Measurements from ENCODE around the gene LIG1. TPM values are rescaled to one million over a fixed set of nuclear protein-coding genes. Genes with fewer than 3 reads are reported as not detected.
"Not testable (repeated sequence)": the region's sequence is repeated elsewhere in the genome, so short reads cannot be mapped to it uniquely, and the experiment has no call there.

Gene LIG1
- total RNA-seq, 2 experiments from 2014 or later = 157 to 221 TPM

DNA sequence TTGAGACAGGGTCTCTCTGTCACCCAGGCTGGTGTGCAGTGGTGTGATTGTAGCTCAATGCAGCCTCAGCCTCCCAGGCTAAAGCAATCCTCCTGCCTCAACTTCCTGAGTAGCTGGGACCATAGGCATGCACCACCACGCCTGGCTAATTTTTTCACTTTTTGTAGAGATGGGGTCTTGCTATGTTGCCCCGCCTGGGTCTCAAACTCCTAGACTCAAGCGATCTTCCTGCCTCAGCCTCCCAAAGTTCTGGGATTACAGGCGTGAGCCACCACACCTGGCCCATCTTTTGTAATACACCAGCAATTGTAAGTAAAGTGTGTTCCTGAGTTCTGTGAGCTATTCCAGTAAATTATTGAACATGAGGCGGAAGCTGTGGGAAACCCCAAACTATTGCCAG lies 66.2 kb downstream of the LIG1 start:
- DNase-seq = no peak
- H3K9me3 Mint-ChIP-seq (ENCODE audit: low read depth) = no peaks in the 10 kb centered on the region
- H3K36me3 Mint-ChIP-seq = no peaks in the 10 kb centered on the region
- CTCF ChIA-PET = interaction anchor here (0.8 to 5.0 kb wide), 4 partner anchors 8 to 140 kb away, joined by 3 to 40 read pairs (median 4); no protein-coding TSS in a partner anchor
- no peak overlapping the region for H3K4me3 Mint-ChIP-seq
- H3K27ac Mint-ChIP-seq = no peak overlapping the region
- peaks cover 2% of the 10 kb centered on the region for H3K4me1 Mint-ChIP-seq
- H3K27me3 Mint-ChIP-seq = no peaks in the 10 kb centered on the region
- no peak for ATAC-seq

DNA sequence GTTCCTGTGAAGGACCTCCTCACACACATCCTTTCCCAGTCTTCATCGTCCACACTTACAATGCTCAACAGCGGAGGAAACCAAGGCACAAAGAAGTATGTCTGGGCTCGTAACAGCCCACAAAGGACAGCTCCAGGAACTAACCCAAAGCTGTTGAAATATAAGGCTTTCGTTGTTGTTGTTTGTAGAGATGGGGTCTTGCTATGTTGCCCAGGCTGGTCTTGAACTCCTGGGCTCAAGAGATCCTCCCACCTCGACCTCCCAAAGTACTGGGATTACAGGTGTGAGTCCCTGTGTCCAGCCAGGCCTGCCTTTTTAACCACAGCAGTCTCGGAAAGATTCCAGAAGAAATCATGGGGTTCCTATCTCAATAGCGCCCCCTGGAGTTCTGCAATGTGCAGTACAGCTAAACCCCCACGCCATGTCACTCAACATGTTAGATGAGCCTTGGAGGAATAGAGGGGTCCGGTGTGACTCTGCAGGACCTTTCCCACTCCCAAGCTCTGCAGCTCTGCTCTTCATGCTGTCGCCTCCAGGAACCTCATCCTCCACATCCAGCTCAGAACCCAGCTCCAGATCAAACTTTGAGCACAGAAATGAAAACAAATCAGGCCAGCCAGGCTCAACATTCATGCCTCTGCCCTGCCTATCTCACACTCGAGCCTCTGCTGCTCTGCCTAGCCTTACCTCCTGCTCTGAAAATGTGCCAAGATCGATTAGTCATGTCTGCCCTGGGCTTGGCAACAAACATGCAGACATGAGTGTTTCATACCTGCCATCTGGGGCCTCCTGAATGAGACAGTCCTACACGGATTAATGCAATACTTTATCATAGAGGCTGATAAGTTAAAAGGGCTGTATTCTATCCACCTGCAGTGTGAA lies 67.0 kb downstream of the LIG1 start:
- no peak overlapping the region for H3K4me3 Mint-ChIP-seq
- H3K27me3 Mint-ChIP-seq = no peaks in the 10 kb centered on the region
- DNase-seq = peak; percentile 53
- peak; percentile 47 for ATAC-seq
- H3K4me1 Mint-ChIP-seq = peaks cover 2% of the 10 kb centered on the region
- CTCF ChIA-PET = interaction anchor here (0.6 to 5.0 kb wide), 14 partner anchors 9 to 1559 kb away, joined by 3 to 40 read pairs (median 4); no protein-coding TSS in a partner anchor
- H3K36me3 Mint-ChIP-seq = no peaks in the 10 kb centered on the region
- H3K9me3 Mint-ChIP-seq (ENCODE audit: low read depth) = no peaks in the 10 kb centered on the region
- no peak overlapping the region for H3K27ac Mint-ChIP-seq

- H3K4me1 Mint-ChIP-seq = peaks cover 5% of the 10 kb centered on the region
- peaks cover 6% of the 10 kb centered on the region for H3K9me3 Mint-ChIP-seq (ENCODE audit: low read depth)
- H3K27me3 Mint-ChIP-seq = peaks cover 3% of the 10 kb centered on the region
- ATAC-seq = no peak
- no peak overlapping the region for H3K4me3 Mint-ChIP-seq
- DNase-seq = no peak
- peaks cover 3% of the 10 kb centered on the region for H3K36me3 Mint-ChIP-seq
- no peak overlapping the region for H3K27ac Mint-ChIP-seq
- CTCF ChIA-PET = no interaction called here
Measured at GRCh38 chr19:48095612-48096175, 74.5 kb downstream of the LIG1 start.

DNA sequence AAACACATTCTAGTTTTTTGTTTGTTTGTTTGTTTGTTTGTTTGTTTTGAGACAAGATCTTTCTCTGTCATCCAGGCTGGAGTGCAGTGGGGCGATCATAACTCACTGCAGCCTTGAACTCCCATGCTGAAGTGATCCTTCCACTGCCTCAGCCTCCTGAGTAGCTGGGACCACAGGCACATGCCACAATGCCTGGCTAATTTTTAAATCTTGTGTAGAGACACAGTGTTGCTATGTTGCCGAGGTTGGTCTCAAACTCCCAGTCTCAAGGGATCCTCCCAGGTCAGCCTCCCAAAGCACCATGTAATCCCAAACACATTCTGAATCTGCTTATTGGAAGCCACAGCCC lies 75.3 kb downstream of the LIG1 start:
- CTCF ChIA-PET = interaction anchor here (0.9 to 1.5 kb wide), 2 partner anchors 8 to 13 kb away, joined by 4 read pairs; no protein-coding TSS in a partner anchor
- Mint-ChIP-seq H3K27ac (no peak overlapping the region), H3K9me3 (ENCODE audit: low read depth) (peaks cover 6% of the 10 kb centered on the region), H3K27me3 (peaks cover 3% of the 10 kb centered on the region), H3K4me3 (no peak overlapping the region), H3K36me3 (peaks cover 3% of the 10 kb centered on the region), H3K4me1 (peaks cover 5% of the 10 kb centered on the region)
- no peak for DNase-seq
- ATAC-seq = no peak

DNA sequence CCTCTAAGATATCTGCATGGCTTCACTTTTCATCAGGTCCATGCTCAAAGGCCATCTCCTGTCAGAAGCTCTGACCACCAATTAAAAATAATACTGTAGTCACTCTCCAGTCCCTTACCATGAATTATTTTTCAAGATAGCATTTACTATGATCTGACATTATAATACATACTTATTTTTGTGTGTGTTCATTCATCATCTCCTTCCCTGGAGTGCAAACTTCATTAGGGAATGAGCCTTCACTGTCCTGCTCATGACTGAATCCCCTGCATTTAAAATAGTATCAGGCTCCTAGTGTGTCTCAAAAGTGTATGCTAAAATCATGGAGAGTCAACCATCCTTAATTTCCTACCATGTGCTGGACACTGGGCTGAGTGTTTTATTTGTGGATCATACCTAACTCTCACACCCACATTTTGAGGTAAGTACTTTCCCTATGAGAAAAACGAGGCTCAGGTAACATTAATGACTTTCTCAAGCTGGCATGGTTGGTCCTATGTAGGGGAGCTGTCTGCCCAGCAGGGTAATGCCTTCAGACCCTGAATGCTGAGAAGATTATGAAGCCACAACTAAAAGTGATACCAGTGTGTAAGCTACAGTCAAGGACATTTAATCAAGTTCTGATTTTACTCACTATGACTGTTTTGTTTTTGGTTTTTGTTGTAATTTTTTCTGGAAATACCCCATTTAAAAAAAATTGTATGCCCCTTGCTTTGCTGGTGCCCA lies 75.9 kb downstream of the LIG1 start:
- DNase-seq (no peak), ATAC-seq (peak; percentile 36)
- Mint-ChIP-seq H3K4me3 (no peak overlapping the region), H3K36me3 (peaks cover 3% of the 10 kb centered on the region), H3K4me1 (peaks cover 5% of the 10 kb centered on the region), H3K27ac (no peak overlapping the region), H3K27me3 (peaks cover 3% of the 10 kb centered on the region), H3K9me3 (ENCODE audit: low read depth) (peaks cover 6% of the 10 kb centered on the region)
- CTCF ChIA-PET = interaction anchor here (0.9 to 1.5 kb wide), 3 partner anchors 8 to 15 kb away, joined by 4 to 6 read pairs (median 4); no protein-coding TSS in a partner anchor

- H3K4me3 Mint-ChIP-seq; H3K9me3 Mint-ChIP-seq (ENCODE audit: low read depth); H3K36me3 Mint-ChIP-seq; H3K4me1 Mint-ChIP-seq; H3K27me3 Mint-ChIP-seq; DNase-seq; H3K27ac Mint-ChIP-seq; ATAC-seq; CTCF ChIA-PET: not testable (repeated sequence)
Measured at GRCh38 chr19:48091111-48091718, 78.9 kb downstream of the LIG1 start.

DNA sequence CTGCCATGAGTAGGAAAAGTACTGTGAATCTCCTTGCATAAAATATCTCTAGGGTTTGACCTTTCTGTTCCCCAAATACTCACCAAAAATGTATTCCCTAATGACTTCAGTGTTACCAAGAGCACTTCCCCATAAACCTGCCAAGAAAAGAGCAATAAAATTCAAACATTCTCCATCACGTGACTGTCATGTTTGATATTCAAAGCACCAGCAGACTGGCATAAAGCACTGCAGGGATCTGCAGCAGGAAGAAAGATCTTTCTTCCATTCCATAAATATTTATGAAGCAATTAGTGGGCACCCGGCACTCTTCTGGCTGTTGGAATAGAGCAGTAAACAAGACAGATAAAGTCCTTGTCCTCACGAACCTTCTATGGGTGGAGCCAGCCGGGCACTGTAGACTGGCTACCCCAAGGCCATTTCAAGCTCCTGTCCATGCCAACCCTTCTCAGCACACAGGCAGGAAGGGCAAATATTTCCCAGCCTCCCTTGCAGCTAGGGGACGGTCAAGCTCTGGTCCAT lies 79.8 kb downstream of the LIG1 start:
- Mint-ChIP-seq H3K9me3 (ENCODE audit: low read depth) (peaks cover 6% of the 10 kb centered on the region), H3K36me3 (peaks cover 3% of the 10 kb centered on the region), H3K4me3 (no peak overlapping the region), H3K27ac (no peak overlapping the region), H3K27me3 (peaks cover 3% of the 10 kb centered on the region), H3K4me1 (peaks cover 5% of the 10 kb centered on the region)
- no peak for ATAC-seq
- CTCF ChIA-PET = no interaction called here
- no peak for DNase-seq

GRCh38 chr19:48088991-48089390 lies 81.2 kb downstream of the LIG1 start:
- H3K36me3 Mint-ChIP-seq = not testable (repeated sequence)
- CTCF ChIA-PET = interaction anchor here (0.6 kb wide), 1 partner anchor 43 kb away, joined by 3 read pairs; no protein-coding TSS in a partner anchor

GRCh38 chr19:48085904-48086864 lies 84.0 kb downstream of the LIG1 start:
- no peak for DNase-seq
- no peaks in the 10 kb centered on the region for H3K36me3 Mint-ChIP-seq

More at GRCh38 chr19:48088991-48089390, 81.2 kb downstream of the LIG1 start:
- not testable (repeated sequence) for H3K4me3 Mint-ChIP-seq; H3K27me3 Mint-ChIP-seq; H3K27ac Mint-ChIP-seq; DNase-seq; ATAC-seq; H3K9me3 Mint-ChIP-seq (ENCODE audit: low read depth); H3K4me1 Mint-ChIP-seq

GRCh38 chr19:48085076-48085475 lies 85.1 kb downstream of the LIG1 start:
- no peak for DNase-seq
- no peak overlapping the region for H3K27ac Mint-ChIP-seq
- CTCF ChIA-PET = no interaction called here
- H3K4me3 Mint-ChIP-seq = no peak overlapping the region
- no peak for ATAC-seq
- H3K9me3 Mint-ChIP-seq (ENCODE audit: low read depth) = no peaks in the 10 kb centered on the region
- H3K36me3 Mint-ChIP-seq = no peaks in the 10 kb centered on the region
- no peaks in the 10 kb centered on the region for H3K4me1 Mint-ChIP-seq
- peaks cover 1% of the 10 kb centered on the region for H3K27me3 Mint-ChIP-seq

More at GRCh38 chr19:48085904-48086864, 84.0 kb downstream of the LIG1 start:
- Mint-ChIP-seq H3K27me3 (no peaks in the 10 kb centered on the region), H3K9me3 (ENCODE audit: low read depth) (no peaks in the 10 kb centered on the region), H3K4me3 (no peak overlapping the region), H3K4me1 (no peaks in the 10 kb centered on the region), H3K27ac (no peak overlapping the region)
- CTCF ChIA-PET = interaction anchor here (0.8 to 1.0 kb wide), 2 partner anchors 17 to 21 kb away, joined by 3 read pairs; no protein-coding TSS in a partner anchor
- ATAC-seq = no peak

DNA sequence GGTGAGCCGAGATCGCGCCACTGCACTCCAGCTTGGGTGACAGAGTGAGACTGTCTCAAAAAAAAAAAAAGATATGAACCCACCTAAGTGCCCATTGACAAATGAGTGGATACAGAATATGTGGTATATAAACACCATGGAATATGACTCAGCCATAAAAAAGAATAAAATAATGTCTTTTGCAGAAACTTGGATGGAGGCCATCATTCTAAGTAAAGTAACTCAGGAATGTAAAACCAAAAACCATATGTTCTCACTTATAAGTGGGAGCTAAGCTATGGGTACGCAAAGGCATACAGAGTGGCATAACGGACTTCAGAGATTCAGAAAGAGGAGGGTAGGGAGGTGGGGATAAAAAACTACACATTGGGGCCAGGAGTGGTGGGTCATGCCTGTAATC lies 89.0 kb downstream of the LIG1 start:
- Mint-ChIP-seq H3K4me3 (no peak overlapping the region), H3K36me3 (no peaks in the 10 kb centered on the region), H3K4me1 (no peaks in the 10 kb centered on the region), H3K9me3 (ENCODE audit: low read depth) (no peaks in the 10 kb centered on the region), H3K27ac (no peak overlapping the region), H3K27me3 (peaks cover 19% of the 10 kb centered on the region)
- CTCF ChIA-PET = interaction anchor here (1.4 kb wide), 1 partner anchor 26 kb away, joined by 5 read pairs; no protein-coding TSS in a partner anchor
- ATAC-seq (no peak), DNase-seq (no peak)

DNA sequence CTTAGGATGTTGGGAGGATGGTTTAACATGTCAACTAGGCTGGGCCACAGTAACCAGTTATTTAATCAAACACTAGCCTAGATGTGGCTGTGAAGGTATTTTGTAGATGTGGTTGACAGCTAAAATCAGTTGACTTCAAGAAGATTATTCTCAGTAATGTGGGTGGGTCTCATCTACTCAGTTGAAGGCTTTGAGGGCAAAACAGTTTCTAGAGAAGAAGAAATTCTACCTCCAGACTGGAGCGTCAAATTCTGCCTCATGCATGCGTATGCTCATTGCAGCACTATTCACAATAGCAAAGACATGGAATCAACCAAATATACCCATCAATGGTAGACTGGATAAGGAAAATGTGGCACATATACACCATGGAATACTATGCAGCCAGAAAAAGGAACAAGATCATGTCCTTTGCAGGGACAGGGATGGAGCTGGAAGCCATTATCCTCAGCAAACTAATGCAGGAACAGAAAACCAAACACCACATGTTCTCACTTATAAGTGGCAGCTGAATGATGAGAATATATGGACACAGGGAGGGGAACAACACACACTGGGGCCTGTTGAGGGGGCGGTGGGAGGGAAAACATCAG lies 99.9 kb downstream of the LIG1 start:
- H3K27me3 Mint-ChIP-seq; H3K4me1 Mint-ChIP-seq; H3K36me3 Mint-ChIP-seq; DNase-seq; ATAC-seq; H3K4me3 Mint-ChIP-seq; CTCF ChIA-PET; H3K27ac Mint-ChIP-seq; H3K9me3 Mint-ChIP-seq (ENCODE audit: low read depth): not testable (repeated sequence)

All from activated CD8-positive, alpha-beta memory T cell treated with anti-CD3 and anti-CD28 coated beads, Interleukin-2, amount 10 ng/mL, durations not matched to agents 7 days and 5 days (primary cell).